Activated CD4-positive, alpha-beta T cell treated with anti-CD3 and anti-CD28 coated beads, Interleukin-2, amount 50 U/mL, for 16 hours (primary cell): ENCODE results near the gene RCBTB2.
A peak's percentile ranks its signal among the peaks of the same experiment; 100 is the strongest.
"Not testable (repeated sequence)": the region's sequence is repeated elsewhere in the genome, so short reads cannot be mapped to it uniquely, and the experiment has no call there.

ENCODE experiments used
- DNase-seq: peaks from one replicate; pipeline ENCODE4 v3.0.0-alpha.2; 2020

RCBTB2 gene

GRCh38 chr13:48532506-48533499 lies at the start of gene RCBTB2:
TSS of gene RCBTB2 (minus strand) at chr13:48533080. CDS start at chr13:48521939, 11,141 bp downstream.
- peak; percentile 99 for DNase-seq

GRCh38 chr13:48582084-48582483 lies 49.2 kb upstream of the RCBTB2 start:
- DNase-seq = no peak

- DNase-seq = no peak
These were observed 48.0 kb upstream of the RCBTB2 start for GRCh38 chr13:48580896-48581295.

GRCh38 chr13:48580185-48580803 lies 47.4 kb upstream of the RCBTB2 start:
- DNase-seq = peak; percentile 75

- not testable (repeated sequence) for DNase-seq
These were observed 47.0 kb upstream of the RCBTB2 start for GRCh38 chr13:48579919-48580180.

GRCh38 chr13:48579165-48579918 lies 46.5 kb upstream of the RCBTB2 start:
- no peak for DNase-seq

GRCh38 chr13:48578516-48579164 lies 45.8 kb upstream of the RCBTB2 start:
- no peak for DNase-seq

- DNase-seq = no peak
These were observed 43.6 kb upstream of the RCBTB2 start for GRCh38 chr13:48576448-48577010.

GRCh38 chr13:48575031-48575430 lies 42.2 kb upstream of the RCBTB2 start:
- no peak for DNase-seq

- DNase-seq = no peak
These were observed 41.3 kb upstream of the RCBTB2 start for GRCh38 chr13:48574041-48574796.

- DNase-seq = no peak
These were observed 40.5 kb upstream of the RCBTB2 start for GRCh38 chr13:48573213-48574007.

- peak; percentile 39 for DNase-seq
These were observed 38.4 kb upstream of the RCBTB2 start for GRCh38 chr13:48571126-48571913.

GRCh38 chr13:48570216-48570828 lies 37.4 kb upstream of the RCBTB2 start:
- DNase-seq = no peak

- no peak for DNase-seq
These were observed 36.3 kb upstream of the RCBTB2 start for GRCh38 chr13:48569104-48569666.

GRCh38 chr13:48568370-48569103 lies 35.7 kb upstream of the RCBTB2 start:
- DNase-seq = no peak

- DNase-seq = no peak
These were observed 34.9 kb upstream of the RCBTB2 start for GRCh38 chr13:48567515-48568369.

- DNase-seq = no peak
These were observed 31.2 kb upstream of the RCBTB2 start for GRCh38 chr13:48564056-48564455.

GRCh38 chr13:48563626-48564025 lies 30.7 kb upstream of the RCBTB2 start:
- no peak for DNase-seq
